GM23248 (cell line): ENCODE data around the gene PCBP3.

Experiments
- EZH2 ChIP-seq: fragments of 200-600 bp; sonication (generic); IDR thresholded peaks from 2 replicates; pipeline ENCODE4 v1.6.1; 2018; ENCODE audit warnings: antibody characterized with exemption, mild to moderate bottlenecking; ENCODE audit not compliant: insufficient read depth, poor library complexity, severe bottlenecking
- EZH2phosphoT487 ChIP-seq: fragments of 200-600 bp; sonication (generic); IDR thresholded peaks from 2 replicates; pipeline ENCODE4 v1.6.1; 2018; ENCODE audit warnings: antibody characterized with exemption, moderate library complexity, mild to moderate bottlenecking, low read depth; ENCODE audit not compliant: insufficient read depth

GRCh38 chr21:45704311-45705108 is 61.0 kb downstream of the PCBP3 start:
- TF ChIP-seq EZH2 = no peak
- no peak for TF ChIP-seq EZH2phosphoT487
